HepG2 (cell line): Measurements from ENCODE around the gene P4HTM. TPM values are rescaled to one million over a fixed set of nuclear protein-coding genes. Genes with fewer than 3 reads are reported as not detected.

Experiments used
- ARNT ChIP-seq: fragments of 450-650 bp; IDR thresholded peaks from 2 replicates; pipeline ENCODE4 v1.6.1; 2017
- ELF1 ChIP-seq: sonication (generic); formaldehyde crosslinking; IDR thresholded peaks from 2 replicates; pipeline ENCODE4 v1.4.0; 2020; ENCODE audit warnings: missing genetic modification reagents
- FIP1L1 ChIP-seq: fragments of 200-400 bp; formaldehyde crosslinking; IDR thresholded peaks from 2 replicates; pipeline ENCODE4 v1.6.1; 2018; ENCODE audit warnings: low read depth, mild to moderate bottlenecking, low read length, moderate library complexity, borderline replicate concordance; ENCODE audit not compliant: insufficient read depth
- KLF16 ChIP-seq, 2 experiments: sonication (generic) in 1 of 2; formaldehyde crosslinking in 1 of 2; IDR thresholded peaks; 2 replicates each; pipeline versions ENCODE4 v1.6.1 to v1.8.0; 2016 to 2023; ENCODE audit warnings: missing genetic modification reagents in 2 of 2, missing compliant biosample characterization in 1 of 2
- RFXAP ChIP-seq: sonication (generic); formaldehyde crosslinking; IDR thresholded peaks from 2 replicates; pipeline ENCODE4 v1.4.0; 2020; ENCODE audit warnings: missing genetic modification reagents, borderline replicate concordance
- SIN3B ChIP-seq: fragments of 150-350 bp; IDR thresholded peaks from 2 replicates; pipeline ENCODE4 v1.6.1; 2014; ENCODE audit warnings: low read length
- SMAD1 ChIP-seq: sonication (generic); formaldehyde crosslinking; IDR thresholded peaks from 2 replicates; pipeline ENCODE4 v1.4.0; 2020; ENCODE audit warnings: missing genetic modification reagents, low read depth, mild to moderate bottlenecking, borderline replicate concordance
- TFDP2 ChIP-seq: sonication (generic); formaldehyde crosslinking; IDR thresholded peaks from 2 replicates; pipeline ENCODE4 v1.4.0; 2020; ENCODE audit warnings: missing genetic modification reagents
- ZNF160 ChIP-seq: sonication (generic); formaldehyde crosslinking; IDR thresholded peaks from 2 replicates; pipeline ENCODE4 v1.8.0; 2022; ENCODE audit warnings: mild to moderate bottlenecking, inconsistent platforms, missing genetic modification reagents
- polyA plus RNA-seq, 8 experiments: library from polyadenylated mRNA; depleted of rRNA in 3 of 8; stranded (reverse) in 7 of 8; unstranded in 1 of 8; fragments of >200 nt; fragmentation: Illumina TruSeq in 4 of 8; extraction: Trizol in 4 of 8; gene quantifications; 2 replicates each; pipeline versions ENCODE4 v1.2.1 to v1.2.3, GENCODE V29; 2011 to 2016; ENCODE audit warnings: low read depth in 4 of 8, missing spikeins in 1 of 8, mixed read lengths in 1 of 8; ENCODE audit not compliant: insufficient read depth in 1 of 8
- total RNA-seq, 5 experiments: library from RNA; depleted of rRNA; stranded (reverse); fragments of >200 nt; fragmentation: Illumina TruSeq; extraction: Trizol; gene quantifications; 2 replicates each; pipeline ENCODE4 v1.2.3, GENCODE V29; 2016; ENCODE audit warnings: low read depth in 1 of 5
- TF ChIP-seq, protein P1 (sequence below): sonication (generic); formaldehyde crosslinking; IDR thresholded peaks from 2 replicates; pipeline ENCODE4 v1.4.0; 2020; ENCODE audit warnings: low read depth, mild to moderate bottlenecking, missing genetic modification reagents
- TF ChIP-seq, protein P2 (sequence below): sonication (generic); formaldehyde crosslinking; IDR thresholded peaks from 2 replicates; pipeline ENCODE4 v1.8.0; 2022; ENCODE audit warnings: missing genetic modification reagents, mild to moderate bottlenecking, inconsistent platforms, borderline replicate concordance
- TF ChIP-seq, protein P3 (sequence below): sonication (generic); formaldehyde crosslinking; IDR thresholded peaks from 2 replicates; pipeline ENCODE4 v1.4.0; 2020; ENCODE audit warnings: missing genetic modification reagents
- TF ChIP-seq, protein P4 (sequence below): sonication (generic); formaldehyde crosslinking; IDR thresholded peaks from 2 replicates; pipeline ENCODE4 v1.5.0; 2020; ENCODE audit warnings: missing genetic modification reagents
- TF ChIP-seq, protein P5 (sequence below): sonication (generic); formaldehyde crosslinking; IDR thresholded peaks from 2 replicates; pipeline ENCODE4 v1.4.0; 2020; ENCODE audit warnings: missing genetic modification reagents, mild to moderate bottlenecking, borderline replicate concordance

Gene P4HTM
- total and polyA plus RNA-seq, 2 of the 13 experiments (the other 11 are each of a cell fraction or from before 2014, with no cell fraction given) = 0.01 TPM; not detected in 1

- TF ChIP-seq, protein P1, sequence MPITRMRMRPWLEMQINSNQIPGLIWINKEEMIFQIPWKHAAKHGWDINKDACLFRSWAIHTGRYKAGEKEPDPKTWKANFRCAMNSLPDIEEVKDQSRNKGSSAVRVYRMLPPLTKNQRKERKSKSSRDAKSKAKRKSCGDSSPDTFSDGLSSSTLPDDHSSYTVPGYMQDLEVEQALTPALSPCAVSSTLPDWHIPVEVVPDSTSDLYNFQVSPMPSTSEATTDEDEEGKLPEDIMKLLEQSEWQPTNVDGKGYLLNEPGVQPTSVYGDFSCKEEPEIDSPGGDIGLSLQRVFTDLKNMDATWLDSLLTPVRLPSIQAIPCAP = no peak; the same call in 1 of the 2 replicates
- peak; percentile 94 for TF ChIP-seq TFDP2 (CRISPR knock-in tag)
- TF ChIP-seq SMAD1 = peak; percentile 61; the same call in 1 of the 2 replicates
- peak; percentile 98 for TF ChIP-seq RFXAP (CRISPR knock-in tag)
- TF ChIP-seq ZNF160 (CRISPR knock-in tag) = no peak
- TF ChIP-seq ARNT = no peak
- TF ChIP-seq, protein P2, sequence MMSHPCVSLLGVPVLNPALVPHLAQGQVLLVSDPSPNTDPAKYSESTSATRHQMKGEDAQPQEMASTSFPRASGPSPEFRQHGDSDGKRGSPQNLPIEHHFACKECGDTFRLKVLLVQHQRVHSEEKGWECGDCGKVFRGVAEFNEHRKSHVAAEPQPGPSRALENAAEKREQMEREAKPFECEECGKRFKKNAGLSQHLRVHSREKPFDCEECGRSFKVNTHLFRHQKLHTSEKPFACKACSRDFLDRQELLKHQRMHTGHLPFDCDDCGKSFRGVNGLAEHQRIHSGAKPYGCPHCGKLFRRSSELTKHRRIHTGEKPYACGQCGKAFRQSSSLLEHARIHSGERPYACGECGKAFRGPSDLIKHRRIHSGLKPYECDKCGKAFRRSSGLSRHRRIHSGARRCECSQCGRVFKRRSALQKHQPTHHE (CRISPR knock-in tag) = peak; percentile 90; the same call in 1 of the 2 replicates
- no peak for TF ChIP-seq FIP1L1
- TF ChIP-seq, protein P3, sequence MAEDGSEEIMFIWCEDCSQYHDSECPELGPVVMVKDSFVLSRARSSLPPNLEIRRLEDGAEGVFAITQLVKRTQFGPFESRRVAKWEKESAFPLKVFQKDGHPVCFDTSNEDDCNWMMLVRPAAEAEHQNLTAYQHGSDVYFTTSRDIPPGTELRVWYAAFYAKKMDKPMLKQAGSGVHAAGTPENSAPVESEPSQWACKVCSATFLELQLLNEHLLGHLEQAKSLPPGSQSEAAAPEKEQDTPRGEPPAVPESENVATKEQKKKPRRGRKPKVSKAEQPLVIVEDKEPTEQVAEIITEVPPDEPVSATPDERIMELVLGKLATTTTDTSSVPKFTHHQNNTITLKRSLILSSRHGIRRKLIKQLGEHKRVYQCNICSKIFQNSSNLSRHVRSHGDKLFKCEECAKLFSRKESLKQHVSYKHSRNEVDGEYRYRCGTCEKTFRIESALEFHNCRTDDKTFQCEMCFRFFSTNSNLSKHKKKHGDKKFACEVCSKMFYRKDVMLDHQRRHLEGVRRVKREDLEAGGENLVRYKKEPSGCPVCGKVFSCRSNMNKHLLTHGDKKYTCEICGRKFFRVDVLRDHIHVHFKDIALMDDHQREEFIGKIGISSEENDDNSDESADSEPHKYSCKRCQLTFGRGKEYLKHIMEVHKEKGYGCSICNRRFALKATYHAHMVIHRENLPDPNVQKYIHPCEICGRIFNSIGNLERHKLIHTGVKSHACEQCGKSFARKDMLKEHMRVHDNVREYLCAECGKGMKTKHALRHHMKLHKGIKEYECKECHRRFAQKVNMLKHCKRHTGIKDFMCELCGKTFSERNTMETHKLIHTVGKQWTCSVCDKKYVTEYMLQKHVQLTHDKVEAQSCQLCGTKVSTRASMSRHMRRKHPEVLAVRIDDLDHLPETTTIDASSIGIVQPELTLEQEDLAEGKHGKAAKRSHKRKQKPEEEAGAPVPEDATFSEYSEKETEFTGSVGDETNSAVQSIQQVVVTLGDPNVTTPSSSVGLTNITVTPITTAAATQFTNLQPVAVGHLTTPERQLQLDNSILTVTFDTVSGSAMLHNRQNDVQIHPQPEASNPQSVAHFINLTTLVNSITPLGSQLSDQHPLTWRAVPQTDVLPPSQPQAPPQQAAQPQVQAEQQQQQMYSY (CRISPR knock-in tag) = no peak
- 0 out of 2 replicates have a peak, but pooled peaks have one; percentile 28 for TF ChIP-seq ELF1
- TF ChIP-seq, protein P4, sequence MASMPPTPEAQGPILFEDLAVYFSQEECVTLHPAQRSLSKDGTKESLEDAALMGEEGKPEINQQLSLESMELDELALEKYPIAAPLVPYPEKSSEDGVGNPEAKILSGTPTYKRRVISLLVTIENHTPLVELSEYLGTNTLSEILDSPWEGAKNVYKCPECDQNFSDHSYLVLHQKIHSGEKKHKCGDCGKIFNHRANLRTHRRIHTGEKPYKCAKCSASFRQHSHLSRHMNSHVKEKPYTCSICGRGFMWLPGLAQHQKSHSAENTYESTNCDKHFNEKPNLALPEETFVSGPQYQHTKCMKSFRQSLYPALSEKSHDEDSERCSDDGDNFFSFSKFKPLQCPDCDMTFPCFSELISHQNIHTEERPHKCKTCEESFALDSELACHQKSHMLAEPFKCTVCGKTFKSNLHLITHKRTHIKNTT = no peak
- TF ChIP-seq SIN3B = peak; percentile 40; the same call in 1 of the 2 replicates
- TF ChIP-seq, protein P5, sequence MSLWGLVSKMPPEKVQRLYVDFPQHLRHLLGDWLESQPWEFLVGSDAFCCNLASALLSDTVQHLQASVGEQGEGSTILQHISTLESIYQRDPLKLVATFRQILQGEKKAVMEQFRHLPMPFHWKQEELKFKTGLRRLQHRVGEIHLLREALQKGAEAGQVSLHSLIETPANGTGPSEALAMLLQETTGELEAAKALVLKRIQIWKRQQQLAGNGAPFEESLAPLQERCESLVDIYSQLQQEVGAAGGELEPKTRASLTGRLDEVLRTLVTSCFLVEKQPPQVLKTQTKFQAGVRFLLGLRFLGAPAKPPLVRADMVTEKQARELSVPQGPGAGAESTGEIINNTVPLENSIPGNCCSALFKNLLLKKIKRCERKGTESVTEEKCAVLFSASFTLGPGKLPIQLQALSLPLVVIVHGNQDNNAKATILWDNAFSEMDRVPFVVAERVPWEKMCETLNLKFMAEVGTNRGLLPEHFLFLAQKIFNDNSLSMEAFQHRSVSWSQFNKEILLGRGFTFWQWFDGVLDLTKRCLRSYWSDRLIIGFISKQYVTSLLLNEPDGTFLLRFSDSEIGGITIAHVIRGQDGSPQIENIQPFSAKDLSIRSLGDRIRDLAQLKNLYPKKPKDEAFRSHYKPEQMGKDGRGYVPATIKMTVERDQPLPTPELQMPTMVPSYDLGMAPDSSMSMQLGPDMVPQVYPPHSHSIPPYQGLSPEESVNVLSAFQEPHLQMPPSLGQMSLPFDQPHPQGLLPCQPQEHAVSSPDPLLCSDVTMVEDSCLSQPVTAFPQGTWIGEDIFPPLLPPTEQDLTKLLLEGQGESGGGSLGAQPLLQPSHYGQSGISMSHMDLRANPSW (CRISPR knock-in tag) = no peak
- TF ChIP-seq KLF16 (CRISPR knock-in tag; IDR thresholded peaks at IDR 0.05) = peak in 1 of 2 experiments; percentile 80; a peak in 2 of 4 replicates
Measured at GRCh38 chr3:49007068-49007770, 17.2 kb downstream of the P4HTM start, which contains the start of gene WDR6 (continued).
